Fibroblast of upper back skin (primary cell): ENCODE data around the gene TNRC18.
"Not testable (repeated sequence)": the region's sequence is repeated elsewhere in the genome, so short reads cannot be mapped to it uniquely, and the experiment has no call there.

Source experiments
- DNase-seq: peaks from one replicate; pipeline ENCODE4 v3.0.0-alpha.2; 2013

The TNRC18 gene

GRCh38 chr7:5345671-5346070, 78.0 kb downstream of the TNRC18 start:
- DNase-seq = no peak

DNA sequence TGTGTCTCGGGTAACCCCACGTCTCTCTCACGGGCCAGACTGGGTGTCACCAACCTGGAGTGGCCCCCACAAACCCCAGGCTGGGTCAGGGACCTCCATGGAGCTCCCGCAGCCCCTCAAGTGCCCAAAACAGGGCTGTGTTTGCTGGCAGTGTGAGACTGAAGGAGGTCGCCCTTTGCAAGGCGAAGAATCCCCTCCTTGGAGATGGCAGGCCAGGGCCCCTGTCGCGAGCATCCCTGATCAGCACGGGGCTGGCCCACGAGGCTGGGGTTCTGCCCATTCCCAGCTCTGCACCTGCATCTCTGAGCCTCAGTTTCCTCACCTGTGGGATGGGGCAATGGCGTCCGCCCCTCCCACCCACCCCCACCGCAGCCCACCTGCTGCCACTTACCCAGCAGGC, 78.5 kb downstream of the TNRC18 start:
- DNase-seq = no peak

GRCh38 chr7:5344342-5344741, 79.3 kb downstream of the TNRC18 start:
- DNase-seq = no peak

- no peak for DNase-seq
These were observed 79.8 kb downstream of the TNRC18 start for GRCh38 chr7:5343884-5344283.

DNA sequence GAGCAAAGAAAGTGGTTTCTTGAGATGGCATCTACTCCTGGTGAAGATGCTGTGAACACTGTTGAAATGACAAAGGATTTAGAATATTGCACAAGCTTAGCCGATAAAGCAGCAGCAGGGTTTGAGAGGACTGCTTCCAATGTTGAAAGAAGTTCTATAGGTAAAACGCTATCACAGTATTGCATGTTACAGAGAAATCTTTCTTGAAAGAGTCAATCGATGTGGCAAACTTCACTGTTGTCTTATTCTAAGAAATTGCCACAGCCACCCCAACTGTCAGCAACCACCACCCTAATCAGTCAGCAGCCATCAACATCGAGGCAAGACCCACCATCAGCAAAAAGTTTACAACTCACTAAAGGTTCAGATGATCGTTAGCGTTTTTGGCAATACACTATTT, 81.0 kb downstream of the TNRC18 start:
- no peak for DNase-seq

DNA sequence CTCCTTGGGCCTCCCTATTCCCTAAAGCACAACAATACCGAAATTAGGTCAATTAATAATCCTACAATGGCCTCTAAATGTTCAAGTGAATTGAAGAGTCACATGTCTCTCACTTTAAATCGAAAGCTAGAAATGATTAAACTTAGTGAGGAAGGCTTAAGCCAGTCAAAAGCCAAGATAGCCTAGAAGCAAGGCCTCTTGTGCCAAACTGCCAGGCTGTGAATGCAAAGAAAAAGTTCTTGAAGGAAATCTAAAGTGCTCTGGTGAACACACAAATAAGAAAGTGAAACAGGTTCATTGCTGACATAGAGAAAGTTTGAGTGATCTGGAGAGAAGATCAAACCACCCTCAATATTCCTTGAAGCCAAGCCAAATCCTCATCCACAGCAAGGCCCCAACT, 83.7 kb downstream of the TNRC18 start:
- DNase-seq = no peak

GRCh38 chr7:5337047-5337446, 86.6 kb downstream of the TNRC18 start:
- DNase-seq = no peak

- no peak for DNase-seq
These were observed 89.0 kb downstream of the TNRC18 start for GRCh38 chr7:5334671-5335070.

- DNase-seq = no peak
These were observed 90.3 kb downstream of the TNRC18 start for GRCh38 chr7:5333121-5334045.

DNA sequence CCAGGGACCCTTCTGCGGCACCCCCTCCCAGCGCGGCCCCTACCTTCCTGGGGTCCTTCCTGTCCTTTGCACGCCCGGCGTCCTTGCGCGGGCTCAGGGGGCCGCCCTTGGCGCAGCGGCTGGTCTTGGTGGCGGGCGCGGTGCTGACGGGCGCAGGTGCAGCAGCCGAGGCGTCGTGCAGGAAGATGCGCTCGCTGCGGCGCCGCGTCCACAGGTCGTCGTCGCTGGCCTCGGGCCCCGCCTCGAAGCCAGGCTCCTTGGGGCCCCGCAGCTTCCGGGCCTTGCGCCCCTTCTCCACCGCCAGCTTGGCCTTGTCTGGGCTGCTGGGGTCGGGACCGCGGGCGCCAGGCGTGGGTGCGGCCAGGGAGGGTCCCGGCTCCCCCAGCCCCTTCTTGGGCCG, 91.1 kb downstream of the TNRC18 start:
- DNase-seq = no peak

DNA sequence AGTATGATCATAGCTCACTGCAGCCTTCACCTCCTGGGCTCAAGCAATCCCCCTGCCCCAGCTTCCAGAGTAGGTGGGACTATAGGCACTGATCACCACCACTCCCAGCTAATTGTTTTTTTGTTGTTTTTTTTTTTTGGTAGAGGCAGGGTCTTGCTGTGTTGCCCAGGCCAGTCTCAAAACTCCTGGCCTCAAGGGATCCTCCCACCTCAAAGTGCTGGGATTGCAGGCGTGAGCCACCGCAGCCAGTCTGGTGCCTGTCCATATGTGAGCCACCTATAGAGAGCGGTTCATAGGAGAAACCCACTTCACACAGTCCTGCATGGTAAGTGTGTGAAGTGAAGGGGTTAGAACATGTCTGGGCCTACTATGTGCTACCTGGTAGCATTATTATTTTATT, 93.3 kb downstream of the TNRC18 start:
- no peak for DNase-seq

- DNase-seq = no peak
These were observed 98.7 kb downstream of the TNRC18 start for GRCh38 chr7:5324961-5325360.

DNA sequence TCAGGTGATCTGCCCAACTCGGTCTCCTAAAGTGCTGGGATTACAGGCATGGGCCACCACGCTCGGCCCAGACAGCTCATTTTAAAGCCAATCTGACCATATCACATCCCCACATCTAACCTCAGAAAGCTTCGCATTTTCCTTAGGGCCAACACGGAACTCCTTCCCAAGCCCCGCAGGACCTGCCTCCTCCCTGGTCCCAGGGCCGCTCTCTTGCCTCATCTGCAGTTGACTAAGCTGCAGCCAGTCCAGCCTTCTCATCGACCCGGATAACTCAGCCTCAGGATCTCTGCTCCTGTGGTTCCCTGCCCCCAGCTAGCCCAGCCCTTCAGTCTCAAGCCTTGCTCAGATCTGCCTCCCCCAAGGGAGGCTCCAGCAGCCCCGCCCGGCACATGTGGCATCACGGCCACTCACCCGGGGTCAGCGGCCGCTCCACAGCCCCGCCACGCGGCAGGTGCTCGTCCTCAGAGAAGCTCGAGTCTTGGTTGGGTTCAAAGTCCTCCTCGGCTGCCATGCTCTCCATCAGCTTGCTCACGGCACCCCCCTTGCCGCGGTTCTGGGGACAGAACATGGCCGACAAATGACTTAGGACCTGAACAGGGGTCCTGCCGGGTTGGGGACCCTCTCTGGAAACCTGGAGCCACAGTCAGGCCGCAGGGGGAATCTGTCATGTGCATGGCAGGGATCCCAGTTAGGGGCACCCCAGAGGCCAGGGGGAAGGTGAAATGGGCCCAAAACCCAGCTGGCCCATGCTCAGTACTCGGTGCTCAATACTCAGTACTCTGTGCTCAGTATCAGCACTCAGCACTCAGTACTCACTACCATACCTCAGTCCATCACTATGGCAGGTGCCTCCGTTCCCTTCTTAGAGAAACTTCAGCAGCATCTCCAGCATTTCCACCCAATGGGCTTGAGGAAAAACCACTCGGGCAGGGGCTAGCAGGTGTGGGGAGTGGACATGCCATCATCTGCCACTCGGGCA, 99.5 kb downstream of the TNRC18 start:
- DNase-seq = not testable (repeated sequence)

DNA sequence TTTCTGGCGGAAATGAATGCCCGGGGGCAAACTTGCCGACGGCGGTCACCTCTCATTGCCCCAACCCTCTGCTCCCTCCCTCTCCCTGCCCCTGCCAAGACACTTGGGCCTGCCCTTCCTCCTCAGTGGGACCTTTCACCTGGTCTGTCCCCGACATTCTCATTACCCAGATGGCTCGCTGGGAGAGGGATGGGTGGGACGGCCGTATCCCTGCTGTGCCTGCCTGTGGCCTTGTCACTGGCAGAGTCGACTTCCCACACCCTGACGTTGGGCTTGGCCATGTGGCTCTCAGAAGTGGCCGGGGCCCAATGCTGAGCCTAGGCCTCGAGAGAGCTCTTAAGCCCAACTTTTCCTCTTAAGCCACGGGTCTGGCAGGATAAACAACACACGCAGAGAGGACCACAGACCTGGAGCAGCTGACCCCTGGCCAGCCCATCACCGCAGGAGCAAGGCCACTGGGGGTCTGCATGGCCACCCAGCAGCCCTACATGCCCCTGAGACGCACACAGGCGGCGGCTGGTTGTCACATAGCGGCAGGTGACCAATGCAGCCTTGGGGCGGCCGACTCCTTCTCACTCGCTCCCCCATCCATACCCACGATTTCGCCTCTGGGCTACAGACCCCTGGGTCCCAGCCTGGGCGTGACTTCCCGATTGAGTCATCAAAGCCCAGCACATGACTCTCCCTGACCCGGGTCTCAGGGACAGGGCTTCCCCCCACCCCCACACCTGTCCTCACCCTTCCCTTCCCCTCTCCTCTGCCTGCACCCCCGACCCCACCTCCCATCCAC, 100.8 kb downstream of the TNRC18 start:
- no peak for DNase-seq

GRCh38 chr7:5320802-5321396, 102.7 kb downstream of the TNRC18 start:
- no peak for DNase-seq

DNA sequence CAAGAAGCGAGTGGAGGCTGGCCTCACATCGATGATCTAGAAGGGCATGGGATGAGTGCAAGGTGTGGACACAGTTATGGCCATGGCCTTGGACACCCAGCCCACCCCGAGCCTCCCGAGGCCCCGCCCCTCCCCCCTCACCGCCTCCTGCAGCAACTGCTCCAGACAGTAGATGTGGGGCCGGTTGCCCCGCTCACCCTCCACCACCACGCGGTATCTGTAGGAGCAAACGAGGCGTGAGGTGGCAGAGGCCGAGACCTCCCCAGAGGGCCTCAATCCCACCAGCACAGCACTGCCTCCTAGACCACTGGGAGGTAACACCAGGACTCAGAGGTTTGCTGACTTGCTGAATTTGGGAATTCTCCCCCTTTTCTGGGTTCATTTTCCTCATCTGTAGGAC, 103.2 kb downstream of the TNRC18 start:
- DNase-seq = no peak

GRCh38 chr7:5318613-5319012, 105.0 kb downstream of the TNRC18 start:
- not testable (repeated sequence) for DNase-seq

DNA sequence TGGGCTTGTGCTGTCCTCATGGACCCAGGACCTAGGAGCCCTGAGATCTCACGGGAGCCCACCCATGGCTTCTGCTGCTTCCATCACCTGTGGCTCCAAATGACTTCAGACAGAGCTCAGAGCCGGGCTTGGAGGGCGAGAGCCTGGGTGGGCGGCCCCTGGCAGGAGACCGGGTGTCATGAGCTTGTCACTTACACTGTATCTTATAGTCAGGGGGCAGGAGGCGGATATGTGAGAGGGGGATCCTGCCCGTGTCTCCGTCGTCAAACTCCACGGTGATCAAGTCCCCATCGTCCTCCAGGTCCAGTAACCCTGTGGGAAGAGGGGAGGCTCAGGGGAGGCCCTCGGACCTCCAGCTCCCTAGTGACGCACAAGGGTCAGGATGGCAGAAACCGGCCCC, 107.9 kb downstream of the TNRC18 start:
- DNase-seq = no peak

GRCh38 chr7:5314864-5315263, 108.8 kb downstream of the TNRC18 start:
- DNase-seq = no peak

DNA sequence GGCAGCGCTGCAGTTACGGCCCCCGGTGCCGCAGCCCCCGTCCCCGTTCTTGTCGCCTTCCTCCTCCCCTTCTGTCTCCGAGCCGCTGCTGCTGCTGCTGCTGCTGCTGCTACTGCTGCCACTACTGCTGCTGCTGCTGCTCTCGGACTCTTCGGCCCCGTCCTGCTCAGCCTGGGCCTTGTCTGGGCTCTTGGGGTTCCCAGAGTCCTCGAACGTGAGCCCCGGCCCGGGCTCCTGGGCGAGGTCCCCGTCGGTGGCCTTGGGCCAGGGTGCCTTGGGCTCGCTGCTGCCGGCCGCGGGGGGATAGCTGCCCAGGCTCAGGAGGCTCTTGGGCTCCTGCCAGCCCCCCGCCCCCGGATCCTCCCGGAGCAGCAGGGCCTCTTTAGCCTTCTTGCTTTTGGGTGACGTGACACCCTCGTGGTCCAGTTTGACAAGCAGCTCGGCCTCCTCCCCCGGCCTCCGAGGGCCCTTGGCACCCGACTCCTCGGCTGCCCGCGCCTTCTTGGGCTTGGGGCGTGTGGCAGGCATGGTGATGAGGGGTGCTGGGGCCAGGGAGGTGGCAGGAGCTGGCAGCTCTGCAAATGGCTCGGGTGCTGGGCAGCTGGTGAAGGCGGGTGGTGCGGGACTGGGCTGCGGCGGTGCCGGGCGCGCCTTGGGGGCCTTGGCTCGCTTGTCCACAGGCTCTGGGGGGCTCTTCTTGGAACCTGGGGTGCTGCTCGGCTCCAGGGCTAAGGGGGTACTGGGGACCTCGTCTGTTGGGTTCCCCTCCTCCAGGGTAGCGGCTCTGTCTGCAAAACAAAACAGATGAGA, 110.4 kb downstream of the TNRC18 start:
- DNase-seq = not testable (repeated sequence)

- not testable (repeated sequence) for DNase-seq
These were observed 111.2 kb downstream of the TNRC18 start for GRCh38 chr7:5312276-5313070.
